DND-41 (cell line): ENCODE data around the gene NPEPL1.

Source experiments
- ATAC-seq: fragments of 200-7000 bp; cut with Tn5 transposase; 3 replicates; pipeline ENCODE4 v1.9.1; 2021; ENCODE audit warnings: low read depth; ENCODE audit not compliant: insufficient read depth
- DNase-seq: peaks from one replicate; pipeline ENCODE4 v3.0.0-alpha.2; 2020
- H2AFZ ChIP-seq: 2 replicates; pipeline ENCODE4 v1.6.0; 2012; ENCODE audit warnings: low read depth, low read length
- H3K27ac ChIP-seq: 2 replicates; pipeline ENCODE4 v1.5.1; 2012; ENCODE audit warnings: low read length, inconsistent platforms
- H3K27me3 ChIP-seq: fragments of 200-600 bp; sonication (generic); 2 replicates; pipeline ENCODE4 v1.6.0; 2012; ENCODE audit warnings: low read length, mild to moderate bottlenecking, inconsistent platforms; ENCODE audit not compliant: insufficient read depth, poor library complexity
- H3K36me3 ChIP-seq: 2 replicates; pipeline ENCODE4 v1.5.1; 2012; ENCODE audit warnings: low read length, inconsistent platforms; ENCODE audit not compliant: insufficient read depth
- H3K4me1 ChIP-seq: 2 replicates; pipeline ENCODE4 v1.5.1; 2012; ENCODE audit warnings: mild to moderate bottlenecking, low read length; ENCODE audit not compliant: insufficient read depth
- H3K4me2 ChIP-seq: 2 replicates; pipeline ENCODE4 v1.6.0; 2012; ENCODE audit warnings: mild to moderate bottlenecking, moderate library complexity, low read length, inconsistent platforms; ENCODE audit not compliant: insufficient read depth
- H3K4me3 ChIP-seq, 2 experiments: fragments of 200-600 bp in 1 of 2; shearing (Covaris generic) in 1 of 2; 2 replicates each; pipeline ENCODE4 v1.5.1; 2012 to 2016; ENCODE audit warnings: inconsistent platforms in 2 of 2, low read length in 2 of 2, mild to moderate bottlenecking in 2 of 2, low read depth in 1 of 2, moderate library complexity in 1 of 2
- H3K79me2 ChIP-seq: 2 replicates; pipeline ENCODE4 v1.6.0; 2012; ENCODE audit warnings: low read length, inconsistent platforms; ENCODE audit not compliant: insufficient read depth
- H3K9ac ChIP-seq: 2 replicates; pipeline ENCODE4 v1.6.0; 2012; ENCODE audit warnings: low read depth, mild to moderate bottlenecking, inconsistent platforms, low read length, moderate library complexity
- H3K9me3 ChIP-seq: 2 replicates; pipeline ENCODE4 v1.5.1; 2012; ENCODE audit warnings: low read length, moderate library complexity, mild to moderate bottlenecking, inconsistent platforms; ENCODE audit not compliant: insufficient read depth, severe bottlenecking
- H4K20me1 ChIP-seq: 2 replicates; pipeline ENCODE4 v1.6.0; 2012; ENCODE audit warnings: low read length; ENCODE audit not compliant: insufficient read depth
- CTCF ChIP-seq: IDR thresholded peaks from 2 replicates; pipeline ENCODE4 v1.5.1; 2012; ENCODE audit warnings: borderline replicate concordance, low read length, moderate library complexity, mild to moderate bottlenecking; ENCODE audit not compliant: poor library complexity, severe bottlenecking; ENCODE audit errors: extremely low read depth
- EZH2 ChIP-seq: IDR thresholded peaks from 3 replicates; pipeline ENCODE4 v1.6.1; 2012; ENCODE audit warnings: borderline replicate concordance, low read depth, mild to moderate bottlenecking, moderate library complexity, low read length, inconsistent platforms; ENCODE audit not compliant: severe bottlenecking

NPEPL1 gene

GRCh38 chr20:58741384-58741783, 48.8 kb downstream of the NPEPL1 start:
- H3K4me2 ChIP-seq, result no peak overlapping the region
- no peaks in the 10 kb centered on the region for H3K4me1 ChIP-seq
- H3K27me3 ChIP-seq, result peaks cover 4% of the 10 kb centered on the region
- no peak overlapping the region for H2AFZ ChIP-seq
- H3K36me3 ChIP-seq, result no peaks in the 10 kb centered on the region
- H3K9ac ChIP-seq, result no peak overlapping the region
- no peak for ATAC-seq
- no peaks in the 10 kb centered on the region for H3K79me2 ChIP-seq
- H3K4me3 ChIP-seq, result no peak overlapping the region
- DNase-seq, result no peak
- no peaks in the 10 kb centered on the region; the same call in 1 of the 2 replicates for H4K20me1 ChIP-seq
- TF ChIP-seq EZH2, result no peak
- no peak for TF ChIP-seq CTCF
- no peak overlapping the region for H3K27ac ChIP-seq
- H3K9me3 ChIP-seq, result no peaks in the 10 kb centered on the region

DNA sequence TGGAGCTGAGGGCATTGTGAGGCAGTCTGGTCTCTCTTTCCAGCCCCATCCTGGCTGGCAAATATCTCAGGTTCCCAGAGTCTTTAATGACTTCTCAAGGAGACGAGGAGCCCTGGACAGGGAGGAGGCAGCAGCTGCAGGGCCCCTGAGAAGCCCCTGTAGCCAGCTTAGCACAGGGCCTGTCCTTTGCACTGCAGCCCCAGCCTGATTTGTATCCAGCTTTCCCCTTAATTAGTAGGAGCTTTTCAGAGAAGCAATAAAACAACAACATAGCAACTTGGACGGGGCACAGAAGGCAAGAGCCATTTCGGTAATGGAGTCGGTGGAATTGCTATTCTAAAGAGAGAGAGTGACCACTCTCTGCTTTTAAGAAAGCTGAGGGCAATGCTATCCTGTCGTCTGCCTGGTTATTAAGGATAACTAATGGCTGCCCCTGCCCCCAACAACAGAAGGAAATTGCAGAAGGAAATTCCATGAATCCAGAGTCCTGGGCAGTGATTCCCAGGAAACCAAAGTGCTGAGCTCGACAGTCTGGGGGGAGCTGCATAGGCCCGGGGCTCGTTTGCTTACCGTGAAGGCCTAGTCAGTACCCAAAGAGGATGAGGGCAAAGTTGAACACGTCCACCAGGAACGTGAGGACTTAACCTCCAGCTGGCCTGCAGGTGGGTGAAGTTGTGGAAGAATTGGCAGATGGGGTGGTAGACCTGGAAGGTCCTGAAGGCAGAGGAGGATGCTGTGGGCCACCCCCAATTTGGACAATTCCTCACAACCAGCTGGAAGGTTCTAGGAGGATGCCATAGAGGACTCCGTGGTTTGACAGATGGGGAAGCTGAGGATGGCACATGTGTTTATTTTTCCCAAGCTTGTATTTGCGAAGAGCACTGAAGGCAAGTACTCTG, 50.3 kb downstream of the NPEPL1 start:
- TF ChIP-seq CTCF, result no peak
- no peak for TF ChIP-seq EZH2
- no peak for DNase-seq

DNA sequence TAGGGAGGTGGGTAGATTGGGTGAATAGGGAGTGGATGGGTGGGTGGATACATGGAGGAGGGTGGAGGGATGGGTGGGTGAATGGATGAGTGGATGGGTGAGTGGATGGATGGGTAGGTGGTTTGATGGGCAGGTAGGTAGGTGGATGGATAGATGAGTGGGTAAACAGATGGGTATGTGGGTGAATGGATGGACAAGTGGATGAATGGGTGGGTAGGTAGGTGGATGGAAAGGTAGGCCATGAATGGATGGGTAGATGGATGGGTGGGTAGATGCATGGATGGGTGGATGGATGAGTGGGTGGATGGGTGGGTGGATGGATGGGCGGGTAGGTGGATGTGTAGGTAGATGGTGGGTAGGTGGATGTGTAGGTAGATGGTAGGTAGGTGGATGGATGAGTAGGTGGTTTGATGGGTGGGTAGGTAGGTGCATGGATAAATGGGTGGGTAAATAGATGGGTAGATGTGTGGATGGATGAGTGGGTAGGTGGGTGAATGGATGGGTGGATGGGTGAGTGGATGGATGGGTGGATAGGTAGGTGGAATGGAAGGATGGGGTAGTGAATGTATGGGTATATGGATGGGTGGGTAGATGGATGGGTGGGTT, 51.4 kb downstream of the NPEPL1 start:
- Histone ChIP-seq H2AFZ (no peak overlapping the region), H3K4me3 (no peak overlapping the region), H4K20me1 (no peaks in the 10 kb centered on the region; the same call in 1 of the 2 replicates), H3K27me3 (peaks cover 10% of the 10 kb centered on the region), H3K9me3 (no peaks in the 10 kb centered on the region), H3K4me1 (no peaks in the 10 kb centered on the region), H3K9ac (no peak overlapping the region), H3K36me3 (no peaks in the 10 kb centered on the region), H3K79me2 (no peaks in the 10 kb centered on the region), H3K27ac (no peak overlapping the region), H3K4me2 (no peak overlapping the region)
- TF ChIP-seq EZH2 (no peak), CTCF (no peak)
- no peak for DNase-seq
- ATAC-seq, result no peak

More for the DNA sequence above, 50.3 kb downstream of the NPEPL1 start:
- no peak overlapping the region for H2AFZ ChIP-seq
- no peak overlapping the region for H3K27ac ChIP-seq
- no peaks in the 10 kb centered on the region for H3K9me3 ChIP-seq
- H3K4me2 ChIP-seq, result no peak overlapping the region
- H3K4me3 ChIP-seq, result no peak overlapping the region
- no peaks in the 10 kb centered on the region; the same call in 1 of the 2 replicates for H4K20me1 ChIP-seq
- no peaks in the 10 kb centered on the region for H3K79me2 ChIP-seq
- H3K36me3 ChIP-seq, result no peaks in the 10 kb centered on the region
- ATAC-seq, result no peak
- H3K27me3 ChIP-seq, result peaks cover 6% of the 10 kb centered on the region
- H3K4me1 ChIP-seq, result no peaks in the 10 kb centered on the region
- H3K9ac ChIP-seq, result no peak overlapping the region
